Lower leg skin (tissue), 4 donors: ENCODE measurements around the gene NFE2L2. TPM values are rescaled to one million over a fixed set of nuclear protein-coding genes. Genes with fewer than 3 reads are reported as not detected.

Experiments
- DNase-seq, 2 donors: peaks; one replicate each; pipeline ENCODE4 v3.0.0-alpha.2; 2019; ENCODE audit warnings: low spot score in 2 of 2
- H3K4me3 ChIP-seq: fragments of 200-600 bp; sonication (generic); 2 replicates; pipeline ENCODE4 v1.5.1; 2017; ENCODE audit warnings: mild to moderate bottlenecking, low read depth; ENCODE audit not compliant: poor library complexity, severe bottlenecking
- POLR2A ChIP-seq, 2 donors: fragments of 450-650 bp; IDR thresholded peaks; one replicate each; pipeline ENCODE4 v1.6.1; 2016 to 2017; ENCODE audit warnings: antibody characterized with exemption in 2 of 2, mild to moderate bottlenecking in 1 of 2, moderate library complexity in 1 of 2
- WGBS, 2 donors: methylation state at CpG; one replicate each; pipeline ENCODE4 v1.1.5; 2018; 5-methylcytosine and 5-hydroxymethylcytosine counted together
- intact Hi-C: fragments of 100-400 bp; cut with DNase I; formaldehyde crosslinking; loops from one replicate; pipeline ENCODE4 v1.15.0; 2023; ENCODE audit warnings: low total_unique reads
- total RNA-seq, 4 donors: library from RNA; depleted of rRNA; stranded (reverse); fragments of >200 nt; gene quantifications; one replicate each; pipeline ENCODE4 v1.1.0, GENCODE V29; 2016
- TF ChIP-seq, protein P1 (sequence below), 3 donors: fragments of 450-650 bp; IDR thresholded peaks; one replicate each; pipeline ENCODE4 v1.5.1; 2016; ENCODE audit warnings: antibody characterized with exemption in 3 of 3, mild to moderate bottlenecking in 3 of 3, moderate library complexity in 2 of 3

The NFE2L2 gene
- total RNA-seq, 4 donors from 2014 or later: 120 to 156 (median 128) TPM

DNA sequence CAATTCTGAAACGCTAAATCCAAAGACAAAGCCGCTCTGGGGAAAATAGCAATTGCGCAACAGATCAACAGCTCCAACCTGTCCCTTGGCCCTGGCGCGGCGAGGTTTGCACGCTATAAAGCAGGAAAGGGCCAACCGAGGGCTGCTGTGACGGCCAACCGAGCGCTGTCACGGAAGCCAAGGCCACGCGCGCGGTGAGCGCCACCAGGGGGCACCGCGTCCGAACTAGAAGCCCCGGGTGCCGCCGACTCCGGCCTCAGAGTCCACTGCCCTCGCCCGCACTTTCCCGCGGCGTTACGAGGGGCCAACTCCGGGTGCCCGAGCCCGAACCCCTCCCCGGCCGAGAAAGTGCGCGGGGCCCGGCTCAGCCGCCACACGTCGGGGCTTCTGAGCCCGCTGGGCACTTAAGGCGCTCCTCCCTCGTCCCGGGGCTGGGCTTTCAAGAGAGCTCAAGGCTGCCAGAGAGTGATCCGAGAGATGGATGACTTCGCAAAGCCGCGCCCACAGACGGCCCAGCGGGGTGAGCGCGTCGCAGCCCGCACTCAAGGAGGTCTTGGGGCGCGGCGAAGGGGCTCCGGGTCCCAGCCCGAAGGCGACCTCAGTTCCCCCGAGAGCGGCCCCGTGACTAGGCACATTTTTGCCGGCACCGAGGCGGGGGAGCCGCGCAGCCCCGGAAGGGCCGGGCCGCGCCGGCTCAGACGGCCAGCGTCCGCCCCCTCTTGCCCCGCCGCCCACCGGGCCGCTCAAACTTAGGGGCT is 897 bp downstream of the NFE2L2 start:
- TF ChIP-seq POLR2A (IDR thresholded peaks at IDR 0.05): peak in 1 of 2 donors; percentile 29
- TF ChIP-seq, protein P1, sequence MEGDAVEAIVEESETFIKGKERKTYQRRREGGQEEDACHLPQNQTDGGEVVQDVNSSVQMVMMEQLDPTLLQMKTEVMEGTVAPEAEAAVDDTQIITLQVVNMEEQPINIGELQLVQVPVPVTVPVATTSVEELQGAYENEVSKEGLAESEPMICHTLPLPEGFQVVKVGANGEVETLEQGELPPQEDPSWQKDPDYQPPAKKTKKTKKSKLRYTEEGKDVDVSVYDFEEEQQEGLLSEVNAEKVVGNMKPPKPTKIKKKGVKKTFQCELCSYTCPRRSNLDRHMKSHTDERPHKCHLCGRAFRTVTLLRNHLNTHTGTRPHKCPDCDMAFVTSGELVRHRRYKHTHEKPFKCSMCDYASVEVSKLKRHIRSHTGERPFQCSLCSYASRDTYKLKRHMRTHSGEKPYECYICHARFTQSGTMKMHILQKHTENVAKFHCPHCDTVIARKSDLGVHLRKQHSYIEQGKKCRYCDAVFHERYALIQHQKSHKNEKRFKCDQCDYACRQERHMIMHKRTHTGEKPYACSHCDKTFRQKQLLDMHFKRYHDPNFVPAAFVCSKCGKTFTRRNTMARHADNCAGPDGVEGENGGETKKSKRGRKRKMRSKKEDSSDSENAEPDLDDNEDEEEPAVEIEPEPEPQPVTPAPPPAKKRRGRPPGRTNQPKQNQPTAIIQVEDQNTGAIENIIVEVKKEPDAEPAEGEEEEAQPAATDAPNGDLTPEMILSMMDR (IDR thresholded peaks at IDR 0.05): peak in 1 of 3 donors; percentile 94
- peak overlapping the region; percentile 85 for H3K4me3 ChIP-seq
- intact Hi-C loops: no loop called here
- WGBS, 2 donors: 0% methylated on average over 10 to 77 of the region's 81 CpGs
- DNase-seq: peak; percentile 98 to 100

DNA sequence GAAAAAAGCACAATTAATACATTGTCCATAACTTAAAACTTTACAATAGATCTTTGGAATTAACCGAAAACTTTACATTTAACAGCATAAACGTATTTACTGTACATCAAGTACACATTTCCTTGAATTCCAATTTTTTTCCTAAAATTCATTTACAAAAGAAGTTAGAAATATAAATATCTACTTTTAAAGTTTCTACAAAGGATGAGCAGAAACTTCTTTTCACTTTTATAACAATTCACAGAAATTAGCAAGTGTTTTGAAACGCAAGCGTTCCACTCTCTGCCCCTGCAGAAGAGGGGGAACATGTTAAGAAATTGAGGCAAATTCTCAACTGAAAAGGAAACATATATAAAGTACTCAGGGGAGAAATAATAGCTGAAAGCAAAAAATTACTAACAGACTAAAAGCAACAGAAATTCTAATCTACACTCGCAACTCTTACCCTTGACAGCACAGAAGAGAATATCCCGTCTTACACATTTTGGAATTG is 1.5 kb downstream of the NFE2L2 start:
- no peak for TF ChIP-seq POLR2A (IDR thresholded peaks at IDR 0.05)
- TF ChIP-seq, protein P1 (IDR thresholded peaks at IDR 0.05): no peak
- 2% methylated on average over 6 of the region's 6 CpGs for WGBS, 2 donors
- DNase-seq: no peak
- intact Hi-C loops: no loop called here
- H3K4me3 ChIP-seq: peak overlapping the region; percentile 30

DNA sequence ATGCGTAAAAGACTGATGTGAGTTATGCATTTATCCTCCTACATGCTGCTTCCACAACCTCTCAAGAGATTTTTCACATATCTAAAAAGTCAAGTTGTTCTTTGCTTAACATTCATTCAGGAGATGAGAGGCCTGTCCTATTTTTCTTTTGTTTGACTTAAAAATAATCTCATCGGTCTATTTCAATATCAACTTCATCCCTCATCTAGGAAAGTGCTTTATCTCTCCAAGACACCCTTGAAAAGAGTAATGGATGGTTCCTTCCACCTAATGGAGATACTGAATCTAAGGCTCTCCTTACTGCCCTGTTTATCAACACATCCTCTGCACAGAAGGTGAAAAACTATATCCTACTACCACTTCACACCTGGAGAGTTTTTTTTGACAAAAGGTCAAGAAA is 2.4 kb downstream of the NFE2L2 start:
- intact Hi-C loops: no loop called here
- peak overlapping the region; percentile 12 for H3K4me3 ChIP-seq
- TF ChIP-seq, protein P1 (IDR thresholded peaks at IDR 0.05): no peak
- no peak for TF ChIP-seq POLR2A (IDR thresholded peaks at IDR 0.05)
- DNase-seq: no peak
- 5% methylated on average over 2 of the region's 2 CpGs for WGBS, 2 donors

DNA sequence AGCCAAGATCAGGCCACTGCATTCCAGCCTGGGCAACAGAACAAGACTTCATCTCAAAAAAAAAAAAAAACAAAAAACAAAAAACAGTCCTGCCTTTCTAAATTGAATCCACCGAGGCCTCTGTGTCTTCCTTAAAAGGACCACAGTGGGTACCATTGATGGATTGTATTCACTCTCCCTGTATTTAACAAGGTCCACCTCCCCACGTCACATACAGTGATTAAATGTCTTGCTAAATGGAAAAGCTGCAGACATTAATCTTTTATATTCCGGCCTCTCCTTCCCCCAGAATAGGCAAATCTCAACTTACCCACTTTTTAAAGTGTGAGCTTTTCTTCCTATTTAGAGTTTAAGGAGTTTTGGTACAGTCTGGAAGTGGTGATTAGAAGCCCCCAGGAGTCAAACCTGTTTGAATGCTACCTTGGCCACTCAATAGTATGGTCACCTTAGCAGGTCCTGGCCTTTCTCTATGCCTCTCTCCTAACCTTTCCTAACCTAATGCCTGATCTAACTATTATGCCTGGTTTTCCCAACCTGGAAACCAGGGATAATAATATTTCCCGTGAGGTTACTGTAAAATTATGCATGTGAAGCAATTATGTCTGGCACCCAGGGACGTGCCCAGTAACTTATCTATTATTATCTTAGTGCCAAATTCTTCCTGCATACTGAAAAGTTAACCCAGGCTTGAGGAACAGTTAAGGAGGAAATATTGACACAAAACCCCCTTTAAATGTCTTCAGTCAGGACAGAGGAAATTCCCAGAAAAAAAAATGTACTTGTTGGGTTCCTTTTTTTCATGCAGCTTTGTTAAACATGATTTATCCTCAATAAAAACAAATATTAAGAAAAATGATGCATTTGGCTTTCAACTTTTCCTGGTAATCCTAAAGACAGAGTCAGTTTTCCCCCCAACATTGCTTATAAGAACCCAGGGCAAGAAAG is 3.1 kb downstream of the NFE2L2 start:
- DNase-seq: no peak
- no peak for TF ChIP-seq POLR2A (IDR thresholded peaks at IDR 0.05)
- TF ChIP-seq, protein P1 (IDR thresholded peaks at IDR 0.05): no peak
- intact Hi-C loops: no loop called here
- WGBS, 2 donors: 13 to 14% methylated on average over 5 of the region's 5 CpGs
- H3K4me3 ChIP-seq: no peak overlapping the region

DNA sequence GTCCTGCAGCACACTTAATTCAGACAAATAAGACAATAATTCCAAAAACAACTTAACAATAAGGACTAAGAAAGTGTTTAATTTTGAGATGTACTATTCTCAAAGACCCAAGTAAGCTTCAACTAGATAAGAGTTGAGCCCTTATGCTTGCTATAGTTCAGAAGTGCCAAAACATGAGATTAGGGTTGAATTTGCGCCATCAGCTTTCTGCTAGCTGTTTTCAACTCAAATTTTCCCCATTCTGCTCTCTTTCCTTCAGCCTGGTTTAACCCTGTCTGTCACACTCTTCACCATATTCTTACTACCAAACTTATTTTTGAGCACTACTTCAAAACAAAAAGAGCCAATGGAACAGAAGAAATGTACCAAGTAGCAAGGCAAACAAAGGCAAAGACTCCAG is 4.1 kb downstream of the NFE2L2 start:
- intact Hi-C loops: no loop called here
- no peak overlapping the region for H3K4me3 ChIP-seq
- 28 to 33% methylated on average over 1 of the region's 1 CpG for WGBS, 2 donors
- TF ChIP-seq, protein P1 (IDR thresholded peaks at IDR 0.05): no peak
- no peak for TF ChIP-seq POLR2A (IDR thresholded peaks at IDR 0.05)
- no peak for DNase-seq
